GM21390 (cell line): ENCODE results near the gene FOSL1.

ENCODE experiments used
- ATAC-seq: cut with Tn5 transposase; IDR thresholded peaks from one replicate; pipeline ENCODE4 v1.9.1; 2021; ENCODE audit not compliant: unreplicated experiment

FOSL1 gene

GRCh38 chr11:65883058-65883761 lies 17.0 kb downstream of the FOSL1 start:
- no peak for ATAC-seq

- no peak for ATAC-seq
Observed at GRCh38 chr11:65882120-65883057, 17.8 kb downstream of the FOSL1 start.

DNA sequence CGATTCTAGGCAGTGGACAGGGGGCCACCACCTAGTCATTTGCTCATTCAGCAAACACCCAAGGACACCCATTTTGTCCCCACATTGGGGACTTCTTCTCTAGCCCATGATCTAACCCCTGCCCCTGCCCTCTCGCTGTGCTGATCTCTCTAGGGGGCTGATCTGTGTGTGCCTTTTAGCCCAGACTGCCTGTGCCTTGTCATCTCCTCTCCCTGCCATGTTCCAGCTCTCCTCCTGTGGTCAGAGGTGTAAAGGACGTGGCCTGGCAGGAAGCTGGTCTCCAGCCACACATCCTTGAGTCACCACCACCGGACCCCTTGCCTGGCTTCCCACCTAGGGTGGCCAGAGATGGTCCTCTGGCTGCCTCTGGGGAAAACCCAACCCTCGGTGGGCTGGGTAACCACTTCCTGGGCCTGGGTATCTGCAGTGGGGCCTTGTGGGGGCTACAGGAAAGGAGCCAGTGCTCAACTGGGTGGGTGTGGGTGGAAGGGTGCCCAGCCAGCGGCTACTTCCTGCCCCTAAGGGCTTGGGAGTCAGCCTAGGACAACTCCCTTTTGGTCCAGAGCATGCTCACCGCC lies 19.3 kb downstream of the FOSL1 start:
- no peak for ATAC-seq

- no peak for ATAC-seq
Observed at GRCh38 chr11:65880027-65880426, 20.2 kb downstream of the FOSL1 start.

DNA sequence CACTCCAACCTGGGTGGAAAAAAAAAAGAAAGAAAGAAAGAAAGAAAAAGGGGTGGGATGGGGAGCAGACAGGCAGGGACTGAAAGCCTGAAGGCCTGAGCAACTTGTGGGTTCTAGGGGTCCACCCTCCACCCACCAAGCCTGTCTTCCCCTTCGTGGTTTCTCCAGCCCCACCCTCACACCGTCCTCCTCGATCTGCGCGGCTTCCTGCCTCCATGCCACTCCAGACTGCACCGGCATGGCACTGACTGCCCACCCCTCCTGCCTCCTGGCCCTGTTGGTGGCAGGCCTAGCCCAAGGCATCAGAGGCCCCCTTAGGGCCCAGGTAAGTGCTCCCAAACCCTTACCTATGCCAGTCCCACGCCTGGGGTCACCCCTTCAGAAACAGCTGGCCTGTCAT lies 20.6 kb downstream of the FOSL1 start, which contains the start of gene CTSW:
Gene CTSW, plus strand, starts transcription at position 221 of the 400 bp plus-strand sequence. Its CDS starts 18 bp downstream, at position 239.
- no peak for ATAC-seq

- peak; percentile 65 for ATAC-seq
Observed at GRCh38 chr11:65873318-65874156, 26.7 kb downstream of the FOSL1 start.

GRCh38 chr11:65872586-65873317 lies 27.4 kb downstream of the FOSL1 start, which contains the start of gene EFEMP2:
TSS of gene EFEMP2 (minus strand) at chr11:65872800. CDS start at chr11:65872354, 446 bp downstream.
- no peak for ATAC-seq

- ATAC-seq, result no peak
Observed at GRCh38 chr11:65871811-65872548, 28.2 kb downstream of the FOSL1 start.

GRCh38 chr11:65870706-65871681 lies 29.2 kb downstream of the FOSL1 start:
- no peak for ATAC-seq

GRCh38 chr11:65870307-65870658 lies 29.9 kb downstream of the FOSL1 start:
- no peak for ATAC-seq

DNA sequence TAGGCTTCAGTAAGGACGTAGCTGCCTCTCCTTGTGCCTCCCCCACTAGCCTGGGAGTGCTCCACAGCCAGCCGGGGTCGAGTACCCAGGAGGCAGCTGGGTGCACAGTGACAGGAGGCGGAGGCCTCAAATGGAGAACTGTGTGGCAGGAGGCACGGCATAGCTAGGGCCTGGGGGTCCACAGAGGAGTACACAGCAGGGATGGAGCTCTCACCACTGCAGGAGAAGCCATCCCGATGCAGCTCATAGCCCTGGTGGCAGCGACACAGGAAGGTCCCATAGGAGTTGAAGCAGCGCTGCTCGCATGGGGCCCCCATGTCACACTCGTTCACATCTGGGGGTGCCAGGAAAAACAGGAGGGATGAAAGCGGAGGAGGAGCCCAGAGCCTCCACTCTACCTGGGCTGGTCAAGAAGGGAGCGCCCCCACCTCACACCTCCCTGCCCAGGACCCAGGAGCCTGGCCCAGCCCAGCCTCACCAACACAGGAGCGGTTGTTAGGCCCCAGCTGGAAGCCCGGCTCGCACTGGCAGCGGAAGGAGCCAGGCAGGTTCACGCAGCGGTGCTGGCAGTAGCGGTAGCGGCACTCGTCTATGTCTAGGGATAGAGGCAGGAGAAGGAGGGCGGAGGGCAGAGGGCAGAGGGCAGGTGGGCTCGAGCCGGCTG lies 30.4 kb downstream of the FOSL1 start:
- no peak for ATAC-seq

GRCh38 chr11:65868907-65869306 lies 31.3 kb downstream of the FOSL1 start:
- ATAC-seq, result no peak

- ATAC-seq, result no peak
Observed at GRCh38 chr11:65868076-65868667, 32.0 kb downstream of the FOSL1 start.

DNA sequence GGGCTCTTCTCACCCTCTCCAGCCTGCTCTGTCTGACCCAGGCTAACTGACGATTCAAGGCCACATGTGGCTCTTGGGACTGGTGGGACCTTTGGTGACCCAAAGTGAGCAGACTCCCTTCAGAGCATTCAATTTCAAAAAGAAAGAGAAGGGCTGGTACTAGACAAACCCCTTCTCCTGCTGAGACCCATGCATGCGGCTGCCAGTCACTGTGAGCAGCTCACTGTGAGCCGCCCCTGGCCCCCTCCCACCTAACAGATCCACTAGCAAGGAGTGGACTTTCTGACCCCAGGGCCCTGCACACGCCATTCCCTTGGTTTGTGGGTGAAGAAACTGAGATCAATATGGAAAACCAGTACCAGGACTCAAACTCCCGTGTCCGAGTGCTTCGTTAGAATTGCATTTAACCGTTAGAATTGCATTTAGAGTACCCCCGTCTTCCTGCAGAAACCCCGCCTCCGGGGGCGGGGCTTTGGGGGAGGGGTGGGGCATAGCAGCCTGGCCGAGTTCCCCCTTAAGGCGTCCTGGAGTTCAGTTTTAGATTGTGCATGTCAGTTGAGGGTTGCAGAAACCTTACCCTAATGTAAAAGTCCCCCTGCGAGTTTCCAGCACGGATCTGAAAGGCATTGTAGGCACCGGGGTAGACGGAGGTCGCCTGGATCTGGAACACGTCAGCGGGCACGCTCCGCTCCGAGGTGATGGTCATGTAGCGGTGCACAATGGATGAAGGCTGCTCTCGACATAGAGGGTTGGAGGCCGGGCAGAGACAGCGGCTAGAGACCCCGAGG lies 32.7 kb downstream of the FOSL1 start:
- no peak for ATAC-seq

DNA sequence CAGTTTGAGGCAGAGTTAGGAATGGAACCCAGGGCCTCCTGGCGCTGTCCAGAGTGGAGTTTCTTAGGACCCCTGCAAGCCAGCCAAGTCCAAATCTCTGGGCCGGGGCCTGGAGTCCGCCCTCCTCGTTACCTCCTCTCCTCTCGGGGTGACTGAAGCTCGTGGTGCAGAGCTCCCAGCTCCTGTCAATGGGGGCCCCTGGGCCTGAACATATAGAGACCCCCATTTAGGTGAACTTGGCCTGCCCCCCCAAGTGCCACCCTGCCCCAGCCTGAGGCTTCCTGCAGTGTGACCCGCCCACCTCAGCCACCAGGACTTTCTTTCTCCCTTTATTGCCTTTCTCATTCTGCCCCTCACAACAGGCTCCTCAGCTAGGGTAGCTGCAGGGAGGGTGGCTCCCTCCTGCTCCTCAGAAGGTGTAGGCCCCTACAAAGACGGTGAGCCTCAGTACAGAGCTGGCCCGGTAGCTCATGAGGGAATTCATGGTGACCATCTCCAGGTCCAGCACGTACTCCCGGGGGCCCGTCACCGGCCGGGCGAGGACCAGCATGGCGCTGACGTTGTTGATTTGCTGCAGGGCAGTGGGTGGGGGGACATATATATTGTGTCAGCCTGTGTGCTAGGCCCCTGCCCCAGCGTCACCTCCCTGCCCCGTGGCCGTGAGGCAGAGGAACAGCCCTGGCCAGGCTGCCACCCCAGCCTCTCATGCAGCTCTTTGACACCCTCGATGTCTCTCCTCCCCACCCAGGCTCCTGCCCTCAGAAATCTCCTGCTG lies 33.5 kb downstream of the FOSL1 start:
- no peak for ATAC-seq
